GM18870 (cell line): ENCODE measurements around the gene CTIF.

Experiments
- ATAC-seq: cut with Tn5 transposase; IDR thresholded peaks from one replicate; pipeline ENCODE4 v1.9.1; 2021; ENCODE audit warnings: moderate library complexity; ENCODE audit not compliant: unreplicated experiment

Gene CTIF

GRCh38 chr18:48742304-48742703, 203.5 kb downstream of the CTIF start:
- no peak for ATAC-seq

- no peak for ATAC-seq
Measured at GRCh38 chr18:48742706-48743475, 204.1 kb downstream of the CTIF start.

GRCh38 chr18:48743886-48744285, 205.1 kb downstream of the CTIF start:
- no peak for ATAC-seq

- ATAC-seq, result no peak
Measured at GRCh38 chr18:48745293-48745692, 206.5 kb downstream of the CTIF start.

GRCh38 chr18:48749768-48750167, 210.9 kb downstream of the CTIF start:
- ATAC-seq, result no peak

- no peak for ATAC-seq
Measured at GRCh38 chr18:48750485-48751175, 211.8 kb downstream of the CTIF start.

- ATAC-seq, result no peak
Measured at GRCh38 chr18:48751727-48752468, 213.1 kb downstream of the CTIF start.

GRCh38 chr18:48752478-48752877, 213.6 kb downstream of the CTIF start:
- no peak for ATAC-seq

- no peak for ATAC-seq
Measured at GRCh38 chr18:48752928-48753327, 214.1 kb downstream of the CTIF start.

GRCh38 chr18:48753691-48754090, 214.9 kb downstream of the CTIF start:
- no peak for ATAC-seq

GRCh38 chr18:48754559-48754958, 215.7 kb downstream of the CTIF start:
- no peak for ATAC-seq

GRCh38 chr18:48754993-48755473, 216.2 kb downstream of the CTIF start:
- ATAC-seq, result no peak

GRCh38 chr18:48756511-48757226, 217.8 kb downstream of the CTIF start:
- ATAC-seq, result no peak

GRCh38 chr18:48757367-48757766, 218.5 kb downstream of the CTIF start:
- no peak for ATAC-seq

GRCh38 chr18:48757906-48758305, 219.1 kb downstream of the CTIF start:
- no peak for ATAC-seq

GRCh38 chr18:48761582-48761981, 222.8 kb downstream of the CTIF start:
- ATAC-seq, result no peak

GRCh38 chr18:48762022-48762421, 223.2 kb downstream of the CTIF start:
- ATAC-seq, result no peak

- no peak for ATAC-seq
Measured at GRCh38 chr18:48762836-48763718, 224.2 kb downstream of the CTIF start.

GRCh38 chr18:48763719-48764100, 224.9 kb downstream of the CTIF start:
- no peak for ATAC-seq

GRCh38 chr18:48765053-48765452, 226.2 kb downstream of the CTIF start:
- ATAC-seq, result no peak
